Activated CD8-positive, alpha-beta memory T cell treated with anti-CD3 and anti-CD28 coated beads for 36 hours (primary cell): ENCODE measurements around the gene KSR2. TPM values are rescaled to one million over a fixed set of nuclear protein-coding genes. Genes with fewer than 3 reads are reported as not detected.

Experiments
- CTCF ChIA-PET: fragments of 350-600 bp; sonication (Branson Sonifier 250); formaldehyde crosslinking; loops from one replicate; lab custom pipeline; 2021; ENCODE audit warnings: antibody characterized with exemption; lab: Charles Lee
- POLR2A ChIA-PET: fragments of 350-600 bp; sonication (Branson Sonifier 250); formaldehyde crosslinking; loops from one replicate; lab custom pipeline; 2021; ENCODE audit warnings: antibody characterized with exemption; lab: Charles Lee
- total RNA-seq, 2 experiments: library from RNA; stranded (reverse); gene quantifications; one replicate each; pipeline ENCODE4 v1.2.3, GENCODE V29; 2021

KSR2 gene
- total RNA-seq, 2 experiments from 2014 or later = 0.02 TPM; not detected in 1

GRCh38 chr12:117972301-117972700 is 3.5 kb upstream of the KSR2 start:
- ChIA-PET POLR2A (no interaction called here), CTCF (interaction anchor here (1.4 kb wide), 1 partner anchor 83 kb away, joined by 3 read pairs; no protein-coding TSS in a partner anchor)

GRCh38 chr12:117970334-117970733 is 1.5 kb upstream of the KSR2 start:
- ChIA-PET POLR2A (interaction anchor here (0.6 to 1.1 kb wide), 2 partner anchors 30 to 46 kb away, joined by 3 read pairs; partner anchors contain the start of gene RFC5), CTCF (no interaction called here)

GRCh38 chr12:117968151-117968789 is 520 bp downstream of the KSR2 start:
- POLR2A ChIA-PET = no interaction called here
- CTCF ChIA-PET = interaction anchor here (0.6 to 1.0 kb wide), 2 partner anchors 7 to 392 kb away, joined by 3 to 4 read pairs; no protein-coding TSS in a partner anchor

GRCh38 chr12:117967512-117967911 is 1.3 kb downstream of the KSR2 start:
- POLR2A ChIA-PET = no interaction called here
- CTCF ChIA-PET = no interaction called here

- ChIA-PET CTCF (no interaction called here), POLR2A (no interaction called here)
Measured at GRCh38 chr12:117967043-117967442, 1.7 kb downstream of the KSR2 start.

GRCh38 chr12:117966511-117966910 is 2.3 kb downstream of the KSR2 start:
- ChIA-PET CTCF (no interaction called here), POLR2A (no interaction called here)

- CTCF ChIA-PET = interaction anchor here (0.6 kb wide), 1 partner anchor 178 kb away, joined by 4 read pairs; no protein-coding TSS in a partner anchor
- POLR2A ChIA-PET = no interaction called here
Measured at GRCh38 chr12:117963836-117964235, 5.0 kb downstream of the KSR2 start.

GRCh38 chr12:117936722-117937484 is 31.9 kb downstream of the KSR2 start:
- CTCF ChIA-PET = interaction anchor here (0.7 kb wide), 1 partner anchor 12 kb away, joined by 5 read pairs; no protein-coding TSS in a partner anchor
- POLR2A ChIA-PET = no interaction called here

GRCh38 chr12:117933545-117933944 is 35.2 kb downstream of the KSR2 start:
- CTCF ChIA-PET = interaction anchor here (0.6 kb wide), 1 partner anchor 700 kb away, joined by 5 read pairs; no protein-coding TSS in a partner anchor

GRCh38 chr12:117926391-117926899 is 42.3 kb downstream of the KSR2 start:
- POLR2A ChIA-PET = no interaction called here
- CTCF ChIA-PET = no interaction called here

More at GRCh38 chr12:117933545-117933944, 35.2 kb downstream of the KSR2 start:
- POLR2A ChIA-PET = no interaction called here

- ChIA-PET CTCF (interaction anchor here (0.7 kb wide), 1 partner anchor 17 kb away, joined by 3 read pairs; no protein-coding TSS in a partner anchor), POLR2A (no interaction called here)
Measured at GRCh38 chr12:117921929-117922777, 46.6 kb downstream of the KSR2 start.

GRCh38 chr12:117919479-117919878 is 49.3 kb downstream of the KSR2 start:
- POLR2A ChIA-PET = no interaction called here
- CTCF ChIA-PET = no interaction called here

GRCh38 chr12:117914686-117915085 is 54.1 kb downstream of the KSR2 start:
- POLR2A ChIA-PET = interaction anchor here (0.6 kb wide), 1 partner anchor 191 kb away, joined by 3 read pairs; no protein-coding TSS in a partner anchor
- CTCF ChIA-PET = no interaction called here

GRCh38 chr12:117912756-117913155 is 56.0 kb downstream of the KSR2 start:
- POLR2A ChIA-PET = no interaction called here
- CTCF ChIA-PET = no interaction called here

- CTCF ChIA-PET = no interaction called here
- POLR2A ChIA-PET = no interaction called here
Measured at GRCh38 chr12:117908411-117908810, 60.4 kb downstream of the KSR2 start.

- ChIA-PET POLR2A (no interaction called here), CTCF (no interaction called here)
Measured at GRCh38 chr12:117907108-117907689, 61.6 kb downstream of the KSR2 start.

GRCh38 chr12:117904051-117904450 is 64.7 kb downstream of the KSR2 start:
- POLR2A ChIA-PET = no interaction called here
- CTCF ChIA-PET = no interaction called here

GRCh38 chr12:117903110-117903840 is 65.5 kb downstream of the KSR2 start:
- ChIA-PET POLR2A (no interaction called here), CTCF (no interaction called here)
